ENCODE results near the gene NFKBIE. TPM values are rescaled to one million over a fixed set of nuclear protein-coding genes. Genes with fewer than 3 reads are reported as not detected.

The NFKBIE gene
- total RNA-seq, 1 donor from 2014 or later, result 46.3 TPM

GRCh38 chr6:44219815-44220784, 45.3 kb downstream of the NFKBIE start:
- Histone ChIP-seq H3K36me3 (ENCODE audit: control insufficient read depth, insufficient read depth, low read length) (no peaks in the 10 kb centered on the region), H3K4me3 (ENCODE audit: low read depth, low read length) (peak overlapping the region; percentile 44), H3K27me3 (ENCODE audit: control insufficient read depth, insufficient read depth, low read length) (no peaks in the 10 kb centered on the region)
- TF ChIP-seq CTCF (IDR thresholded peaks at IDR 0.05; ENCODE audit: insufficient read depth, low read length, poor library complexity, severe bottlenecking), result no peak
- DNase-seq (ENCODE audit: low read depth), result no peak

- no peaks in the 10 kb centered on the region for H3K36me3 ChIP-seq (ENCODE audit: control insufficient read depth, insufficient read depth, low read length)
- no peak for TF ChIP-seq CTCF (IDR thresholded peaks at IDR 0.05; ENCODE audit: insufficient read depth, low read length, poor library complexity, severe bottlenecking)
- peak overlapping the region; percentile 44 for H3K4me3 ChIP-seq (ENCODE audit: low read depth, low read length)
- no peaks in the 10 kb centered on the region for H3K27me3 ChIP-seq (ENCODE audit: control insufficient read depth, insufficient read depth, low read length)
- no peak for DNase-seq (ENCODE audit: low read depth)
These were observed 46.1 kb downstream of the NFKBIE start for GRCh38 chr6:44219053-44219814.

- no peak for DNase-seq (ENCODE audit: low read depth)
- no peak for TF ChIP-seq CTCF (IDR thresholded peaks at IDR 0.05; ENCODE audit: insufficient read depth, low read length, poor library complexity, severe bottlenecking)
- Histone ChIP-seq H3K36me3 (ENCODE audit: control insufficient read depth, insufficient read depth, low read length) (no peaks in the 10 kb centered on the region), H3K27me3 (ENCODE audit: control insufficient read depth, insufficient read depth, low read length) (no peaks in the 10 kb centered on the region), H3K4me3 (ENCODE audit: low read depth, low read length) (no peak overlapping the region)
These were observed 47.8 kb downstream of the NFKBIE start for GRCh38 chr6:44217332-44218143.

- TF ChIP-seq CTCF (IDR thresholded peaks at IDR 0.05; ENCODE audit: insufficient read depth, low read length, poor library complexity, severe bottlenecking), result no peak
- no peak for DNase-seq (ENCODE audit: low read depth)
- Histone ChIP-seq H3K36me3 (ENCODE audit: control insufficient read depth, insufficient read depth, low read length) (no peaks in the 10 kb centered on the region), H3K4me3 (ENCODE audit: low read depth, low read length) (no peak within 1 kb of the TSS), H3K27me3 (ENCODE audit: control insufficient read depth, insufficient read depth, low read length) (no peaks in the 10 kb centered on the region)
These were observed 48.5 kb downstream of the NFKBIE start, which contains the start of gene MYMX for GRCh38 chr6:44216677-44217331. TSS of gene MYMX (plus strand) at chr6:44216926. CDS start at chr6:44217472, 546 bp downstream.

- no peaks in the 10 kb centered on the region for H3K27me3 ChIP-seq (ENCODE audit: control insufficient read depth, insufficient read depth, low read length)
- H3K36me3 ChIP-seq (ENCODE audit: control insufficient read depth, insufficient read depth, low read length), result no peaks in the 10 kb centered on the region
- no peak for TF ChIP-seq CTCF (IDR thresholded peaks at IDR 0.05; ENCODE audit: insufficient read depth, low read length, poor library complexity, severe bottlenecking)
- no peak for DNase-seq (ENCODE audit: low read depth)
- no peak overlapping the region for H3K4me3 ChIP-seq (ENCODE audit: low read depth, low read length)
These were observed 51.0 kb downstream of the NFKBIE start for GRCh38 chr6:44214307-44214706.
